Activated naive CD8-positive, alpha-beta T cell treated with anti-CD3 and anti-CD28 coated beads, Interleukin-2, amount 10 ng/mL, durations not matched to agents 7 days and 5 days (primary cell): ENCODE measurements around the gene FAM180B. TPM values are rescaled to one million over a fixed set of nuclear protein-coding genes. Genes with fewer than 3 reads are reported as not detected.
"Not testable (repeated sequence)": the region's sequence is repeated elsewhere in the genome, so short reads cannot be mapped to it uniquely, and the experiment has no call there.

Experiments used
- ATAC-seq: fragments of 150-1000 bp; cut with Tn5 transposase; one replicate; pipeline ENCODE4 v1.10.0; 2021; ENCODE audit warnings: low read depth, moderate library complexity
- POLR2A ChIA-PET: fragments of 350-600 bp; sonication (Branson Sonifier 250); formaldehyde crosslinking; loops from one replicate; lab custom pipeline; 2021; ENCODE audit warnings: antibody characterized with exemption; lab: Charles Lee
- DNase-seq: peaks from one replicate; pipeline ENCODE4 v3.0.0; 2021
- H3K27ac Mint-ChIP-seq: one replicate; pipeline ENCODE4 v1.8.0; 2022; ENCODE audit warnings: mild to moderate bottlenecking, mixed read lengths
- H3K27me3 Mint-ChIP-seq: one replicate; pipeline ENCODE4 v1.8.0; 2022; ENCODE audit warnings: mild to moderate bottlenecking, moderate library complexity, mixed read lengths
- H3K36me3 Mint-ChIP-seq: one replicate; pipeline ENCODE4 v1.8.0; 2021; ENCODE audit warnings: mild to moderate bottlenecking, mixed read lengths
- H3K4me1 Mint-ChIP-seq: one replicate; pipeline ENCODE4 v1.8.0; 2021; ENCODE audit warnings: mixed read lengths
- H3K4me3 Mint-ChIP-seq: one replicate; pipeline ENCODE4 v1.8.0; 2022; ENCODE audit warnings: mild to moderate bottlenecking, moderate library complexity, mixed read lengths
- H3K9me3 Mint-ChIP-seq: one replicate; pipeline ENCODE4 v1.8.0; 2021; ENCODE audit warnings: mixed read lengths
- total RNA-seq, 2 experiments: library from RNA; stranded (reverse); gene quantifications; one replicate each; pipeline ENCODE4 v1.2.3, GENCODE V29; 2021

The FAM180B gene
- total RNA-seq, 2 experiments from 2014 or later: not detected

- H3K27ac Mint-ChIP-seq, ATAC-seq, DNase-seq, H3K27me3 Mint-ChIP-seq, H3K36me3 Mint-ChIP-seq, H3K9me3 Mint-ChIP-seq, H3K4me3 Mint-ChIP-seq, H3K4me1 Mint-ChIP-seq: not testable (repeated sequence)
- POLR2A ChIA-PET: interaction anchor here (1.1 kb wide), 1 partner anchor 22 kb away, joined by 3 read pairs; no protein-coding TSS in a partner anchor
These were observed 29.5 kb upstream of the FAM180B start for GRCh38 chr11:47557004-47557403.

GRCh38 chr11:47558695-47559094 is 27.8 kb upstream of the FAM180B start:
- POLR2A ChIA-PET: no interaction called here
- no peaks in the 10 kb centered on the region for H3K9me3 Mint-ChIP-seq
- ATAC-seq: no peak

GRCh38 chr11:47560426-47560825 is 26.1 kb upstream of the FAM180B start:
- ATAC-seq (no peak), DNase-seq (no peak)
- Mint-ChIP-seq H3K36me3 (peaks cover 4% of the 10 kb centered on the region), H3K27ac (no peak overlapping the region), H3K4me1 (peaks cover 7% of the 10 kb centered on the region), H3K27me3 (no peaks in the 10 kb centered on the region), H3K4me3 (no peak overlapping the region), H3K9me3 (no peaks in the 10 kb centered on the region)
- POLR2A ChIA-PET: no interaction called here

More at GRCh38 chr11:47558695-47559094, 27.8 kb upstream of the FAM180B start:
- Mint-ChIP-seq H3K36me3 (peaks cover 2% of the 10 kb centered on the region), H3K27ac (no peak overlapping the region), H3K27me3 (no peaks in the 10 kb centered on the region), H3K4me1 (peaks cover 8% of the 10 kb centered on the region), H3K4me3 (no peak overlapping the region)
- DNase-seq: no peak

GRCh38 chr11:47562393-47562792 is 24.1 kb upstream of the FAM180B start:
- not testable (repeated sequence) for DNase-seq, H3K36me3 Mint-ChIP-seq, ATAC-seq, H3K9me3 Mint-ChIP-seq, H3K27me3 Mint-ChIP-seq, H3K27ac Mint-ChIP-seq, H3K4me3 Mint-ChIP-seq
- POLR2A ChIA-PET: interaction anchor here (0.6 to 0.9 kb wide), 2 partner anchors 9 to 376 kb away, joined by 3 read pairs; no protein-coding TSS in a partner anchor
- H3K4me1 Mint-ChIP-seq: peaks cover 12% of the 10 kb centered on the region

GRCh38 chr11:47564366-47564765 is 22.1 kb upstream of the FAM180B start:
- not testable (repeated sequence) for H3K9me3 Mint-ChIP-seq, ATAC-seq, H3K27me3 Mint-ChIP-seq, H3K27ac Mint-ChIP-seq, H3K36me3 Mint-ChIP-seq
- H3K4me3 Mint-ChIP-seq: peak overlapping the region; percentile 10
- peaks cover 12% of the 10 kb centered on the region for H3K4me1 Mint-ChIP-seq
- peak; percentile 21 for DNase-seq
- POLR2A ChIA-PET: interaction anchor here (0.5 to 4.2 kb wide), 9 partner anchors 11 to 283 kb away, joined by 3 to 49 read pairs (median 4); partner anchors contain the start of genes CELF1, FAM180B, KBTBD4 and NDUFS3

- Mint-ChIP-seq H3K27ac (peak overlapping the region; percentile 85), H3K4me3 (peak overlapping the region; percentile 80), H3K27me3 (no peaks in the 10 kb centered on the region), H3K36me3 (peaks cover 8% of the 10 kb centered on the region), H3K4me1 (peaks cover 12% of the 10 kb centered on the region), H3K9me3 (no peaks in the 10 kb centered on the region)
- no peak for DNase-seq
- ATAC-seq: peak; percentile 2
- POLR2A ChIA-PET: interaction anchor here (0.8 to 4.2 kb wide), 9 partner anchors 12 to 283 kb away, joined by 3 to 49 read pairs (median 4); partner anchors contain the start of genes CELF1, FAM180B, KBTBD4 and NDUFS3
These were observed 21.5 kb upstream of the FAM180B start for GRCh38 chr11:47564933-47565339.

- no peaks in the 10 kb centered on the region for H3K9me3 Mint-ChIP-seq
- peaks cover 12% of the 10 kb centered on the region for H3K4me1 Mint-ChIP-seq
- DNase-seq (peak; percentile 81), ATAC-seq (peak; percentile 94)
- H3K4me3 Mint-ChIP-seq: peak within 1 kb of the TSS; percentile 89
- POLR2A ChIA-PET: interaction anchor here (0.6 to 4.2 kb wide), 9 partner anchors 12 to 284 kb away, joined by 3 to 49 read pairs (median 4); partner anchors contain the start of genes CELF1, FAM180B, KBTBD4 and NDUFS3
- H3K36me3 Mint-ChIP-seq: peaks cover 8% of the 10 kb centered on the region
- H3K27me3 Mint-ChIP-seq: no peaks in the 10 kb centered on the region
- H3K27ac Mint-ChIP-seq: peak within 1 kb of the TSS; percentile 85
These were observed 20.9 kb upstream of the FAM180B start, which contains the start of gene PTPMT1 for GRCh38 chr11:47565340-47566148. Gene PTPMT1, plus strand, starts transcription at chr11:47565599. Its CDS starts 24 bp downstream, at chr11:47565623.

GRCh38 chr11:47566149-47566698 is 20.3 kb upstream of the FAM180B start:
- POLR2A ChIA-PET: interaction anchor here (0.6 to 4.2 kb wide), 9 partner anchors 11 to 283 kb away, joined by 3 to 49 read pairs (median 4); partner anchors contain the start of genes CELF1, FAM180B, KBTBD4 and NDUFS3
- peak overlapping the region; percentile 69 for H3K27ac Mint-ChIP-seq
- H3K36me3 Mint-ChIP-seq: peaks cover 11% of the 10 kb centered on the region
- H3K27me3 Mint-ChIP-seq: no peaks in the 10 kb centered on the region
- no peaks in the 10 kb centered on the region for H3K9me3 Mint-ChIP-seq
- H3K4me3 Mint-ChIP-seq: peak overlapping the region; percentile 89
- H3K4me1 Mint-ChIP-seq: peaks cover 12% of the 10 kb centered on the region
- ATAC-seq (no peak), DNase-seq (no peak)

- DNase-seq: no peak
- Mint-ChIP-seq H3K4me3 (no peak overlapping the region), H3K27me3 (no peaks in the 10 kb centered on the region), H3K27ac (no peak overlapping the region), H3K9me3 (no peaks in the 10 kb centered on the region), H3K36me3 (peaks cover 29% of the 10 kb centered on the region), H3K4me1 (peaks cover 10% of the 10 kb centered on the region)
- no peak for ATAC-seq
- POLR2A ChIA-PET: interaction anchor here (0.6 to 1.1 kb wide), 2 partner anchors 9 to 337 kb away, joined by 3 to 8 read pairs; partner anchors contain the start of genes KBTBD4 and NDUFS3
These were observed 16.8 kb upstream of the FAM180B start for GRCh38 chr11:47569646-47570045.

GRCh38 chr11:47570651-47571356 is 15.7 kb upstream of the FAM180B start:
- DNase-seq (no peak), ATAC-seq (no peak)
- Mint-ChIP-seq H3K27ac (no peak overlapping the region), H3K4me3 (no peak overlapping the region), H3K4me1 (peaks cover 7% of the 10 kb centered on the region), H3K27me3 (no peaks in the 10 kb centered on the region), H3K9me3 (no peaks in the 10 kb centered on the region), H3K36me3 (peaks cover 35% of the 10 kb centered on the region)
- POLR2A ChIA-PET: no interaction called here

GRCh38 chr11:47571357-47571729 is 15.1 kb upstream of the FAM180B start:
- Mint-ChIP-seq H3K36me3 (peaks cover 38% of the 10 kb centered on the region), H3K4me1 (peaks cover 7% of the 10 kb centered on the region), H3K9me3 (no peaks in the 10 kb centered on the region), H3K4me3 (no peak overlapping the region), H3K27ac (no peak overlapping the region), H3K27me3 (no peaks in the 10 kb centered on the region)
- DNase-seq (no peak), ATAC-seq (no peak)
- POLR2A ChIA-PET: no interaction called here

GRCh38 chr11:47571895-47572294 is 14.6 kb upstream of the FAM180B start:
- POLR2A ChIA-PET: no interaction called here
- DNase-seq (no peak), ATAC-seq (no peak)
- H3K27ac Mint-ChIP-seq: no peak overlapping the region
- peaks cover 42% of the 10 kb centered on the region for H3K36me3 Mint-ChIP-seq
- H3K9me3 Mint-ChIP-seq: no peaks in the 10 kb centered on the region
- peaks cover 2% of the 10 kb centered on the region for H3K4me1 Mint-ChIP-seq
- H3K27me3 Mint-ChIP-seq: no peaks in the 10 kb centered on the region
- no peak overlapping the region for H3K4me3 Mint-ChIP-seq
